GM18867 (cell line): ENCODE results near the gene CP.

Experiments used
- ATAC-seq: cut with Tn5 transposase; IDR thresholded peaks from one replicate; pipeline ENCODE4 v1.9.1; 2021; ENCODE audit warnings: mild to moderate bottlenecking, moderate library complexity; ENCODE audit not compliant: unreplicated experiment

CP gene

DNA sequence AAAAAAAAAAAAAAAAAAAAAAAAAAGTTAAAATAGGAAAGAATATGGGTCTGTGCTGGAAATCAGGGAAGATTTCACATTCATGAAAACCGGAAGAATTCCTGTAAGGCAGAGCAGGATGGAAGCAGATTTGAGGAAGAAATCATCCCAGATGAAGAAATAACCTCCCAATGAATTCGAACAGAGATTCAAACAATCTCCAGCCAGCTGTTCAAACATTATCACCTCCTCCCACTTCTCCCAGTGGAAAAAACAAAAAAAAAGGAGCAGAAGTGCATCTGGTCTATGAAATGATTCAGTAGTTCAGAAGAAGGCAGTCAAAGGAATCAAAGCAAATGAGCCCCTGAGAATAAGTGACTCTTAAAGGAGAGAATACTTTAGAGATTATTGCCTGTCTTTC, 33.1 kb downstream of the CP start:
- ATAC-seq, result no peak

- ATAC-seq, result no peak
These were observed 34.9 kb downstream of the CP start for GRCh38 chr3:149186721-149187120.

GRCh38 chr3:149186219-149186618, 35.4 kb downstream of the CP start:
- no peak for ATAC-seq

DNA sequence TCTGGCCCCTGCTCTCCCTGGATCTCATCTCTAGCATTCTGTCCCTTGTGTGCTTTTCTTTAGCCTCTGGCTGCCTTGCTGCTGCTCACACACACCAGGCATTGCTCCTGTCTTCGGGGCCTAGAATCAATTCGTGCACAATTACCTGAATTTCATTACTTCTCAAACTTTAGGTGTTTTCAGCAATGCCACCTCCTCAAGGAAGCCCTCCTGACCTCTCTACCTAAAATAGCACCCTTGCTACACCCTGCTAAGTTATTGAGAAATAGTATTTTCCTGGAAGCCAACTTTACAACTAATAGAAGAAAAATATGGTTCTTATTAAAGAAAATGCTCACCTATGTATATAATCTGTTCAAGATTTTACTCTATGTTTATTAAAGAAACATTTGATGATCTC, 40.4 kb downstream of the CP start:
- ATAC-seq, result no peak

DNA sequence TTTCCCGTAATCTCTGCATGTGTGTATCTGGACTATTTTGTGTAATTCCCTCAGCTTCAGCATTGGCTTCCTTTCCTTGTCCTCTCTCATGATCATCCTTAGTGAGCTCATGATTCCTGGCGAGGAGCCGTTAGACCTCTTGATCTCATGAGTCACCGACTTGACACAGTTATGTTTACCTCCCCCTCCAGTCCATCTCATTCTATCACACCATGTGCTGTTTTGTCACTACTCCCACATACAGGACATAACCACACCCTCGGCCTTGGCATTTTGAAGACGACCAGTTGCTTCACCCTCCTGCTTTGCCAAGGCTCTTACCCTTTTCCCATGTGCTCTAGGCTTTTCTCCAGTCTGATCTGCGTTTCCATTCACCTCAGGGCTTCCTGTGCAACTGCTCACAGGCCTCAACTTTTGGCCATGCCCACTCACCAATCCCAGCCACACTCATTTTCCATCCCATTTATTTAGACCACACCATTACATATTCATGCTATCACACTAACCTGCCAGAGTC, 41.5 kb downstream of the CP start:
- no peak for ATAC-seq

- no peak for ATAC-seq
These were observed 42.4 kb downstream of the CP start for GRCh38 chr3:149179220-149179619.

- ATAC-seq, result no peak
These were observed 44.5 kb downstream of the CP start for GRCh38 chr3:149177122-149177521.

GRCh38 chr3:149174901-149175300, 46.7 kb downstream of the CP start:
- ATAC-seq, result peak; percentile 87

DNA sequence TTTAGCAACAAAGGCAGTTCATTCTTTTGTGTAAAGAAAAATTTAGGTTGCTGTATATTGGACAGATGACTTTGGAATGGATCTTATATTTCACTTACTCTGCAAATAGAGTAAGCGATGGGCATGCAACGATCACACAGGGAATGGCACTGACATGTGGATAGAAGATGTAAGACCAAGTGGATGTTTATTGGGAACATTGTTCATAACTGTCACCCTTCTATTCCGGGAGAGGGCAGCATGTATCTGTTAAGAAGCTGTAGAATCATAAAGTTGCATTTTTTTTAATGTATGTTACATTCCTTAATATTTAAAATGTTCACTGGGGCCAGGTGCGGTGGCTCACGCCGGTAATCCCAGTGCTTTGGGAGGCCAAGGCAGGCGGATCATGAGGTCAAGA, 51.0 kb downstream of the CP start:
- no peak for ATAC-seq

GRCh38 chr3:149167898-149168297, 53.7 kb downstream of the CP start:
- ATAC-seq, result no peak

GRCh38 chr3:149163066-149163465, 58.6 kb downstream of the CP start:
- no peak for ATAC-seq

- ATAC-seq, result no peak
These were observed 59.6 kb downstream of the CP start for GRCh38 chr3:149162007-149162406.

- ATAC-seq, result no peak
These were observed 60.8 kb downstream of the CP start for GRCh38 chr3:149160754-149161300.

- ATAC-seq, result no peak
These were observed 68.2 kb downstream of the CP start for GRCh38 chr3:149153402-149153801.

DNA sequence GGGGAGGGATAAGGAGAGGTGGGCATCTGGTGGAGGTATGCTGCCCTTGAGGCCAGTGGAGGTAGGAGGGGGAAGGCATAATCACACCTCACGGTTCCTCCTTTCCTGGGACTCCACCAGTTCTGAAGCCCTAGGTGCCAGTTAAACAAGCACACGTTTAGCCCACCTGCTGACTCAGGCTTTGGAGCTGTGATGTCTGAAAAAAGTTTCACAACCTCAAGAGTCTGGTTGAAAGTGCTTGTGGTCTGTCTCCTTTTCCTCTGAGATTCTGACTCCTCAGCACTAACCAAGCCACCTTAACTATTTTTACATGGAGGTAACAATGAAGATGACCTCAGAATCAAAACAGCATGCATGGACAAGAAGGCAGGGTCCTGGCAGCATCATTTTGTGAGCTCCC, 69.2 kb downstream of the CP start:
- ATAC-seq, result peak; percentile 95

GRCh38 chr3:149151843-149152242, 69.8 kb downstream of the CP start:
- no peak for ATAC-seq

DNA sequence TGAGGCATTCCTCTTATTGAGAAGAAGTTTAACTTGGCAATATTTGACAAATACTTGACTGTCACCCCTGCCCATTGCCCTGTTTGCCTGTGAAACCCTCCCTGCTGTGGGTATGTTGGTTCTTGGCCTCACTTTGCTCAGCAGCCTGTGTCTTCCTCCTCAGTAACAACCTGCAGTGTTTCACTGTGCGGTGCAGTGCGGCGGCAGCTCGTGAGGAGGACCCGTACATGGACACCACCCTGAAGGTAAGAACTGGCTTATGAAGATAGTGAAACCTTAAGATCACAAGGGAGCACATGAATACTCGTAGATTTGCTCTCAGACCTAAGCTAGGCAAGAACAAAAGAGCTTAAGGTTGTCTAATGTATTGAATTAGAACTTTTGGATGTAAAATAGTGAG, 71.2 kb downstream of the CP start:
- no peak for ATAC-seq

GRCh38 chr3:149145974-149146373, 75.7 kb downstream of the CP start:
- peak; percentile 92 for ATAC-seq

GRCh38 chr3:149145356-149145755, 76.3 kb downstream of the CP start:
- no peak for ATAC-seq

DNA sequence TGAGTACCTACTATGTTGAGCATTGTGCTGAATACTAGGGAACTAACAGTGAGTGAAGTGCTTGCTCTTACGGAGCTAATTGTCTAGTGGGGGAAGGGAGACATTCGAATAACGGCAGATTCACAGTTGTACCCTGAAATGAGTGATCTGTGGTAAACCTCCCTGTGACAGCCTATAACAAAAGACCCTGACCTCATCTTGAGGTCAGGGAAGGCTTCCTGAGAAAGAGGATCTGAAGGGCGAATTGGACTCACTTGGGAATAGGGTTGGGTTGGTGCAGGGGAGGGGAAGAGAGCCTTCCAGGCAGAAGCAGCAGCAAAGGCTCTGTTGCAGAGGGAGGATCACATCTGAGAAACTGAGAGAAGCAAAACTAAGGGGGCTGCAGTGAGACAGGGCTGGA, 78.9 kb downstream of the CP start:
- no peak for ATAC-seq

GRCh38 chr3:149134575-149134974, 87.1 kb downstream of the CP start:
- ATAC-seq, result no peak

DNA sequence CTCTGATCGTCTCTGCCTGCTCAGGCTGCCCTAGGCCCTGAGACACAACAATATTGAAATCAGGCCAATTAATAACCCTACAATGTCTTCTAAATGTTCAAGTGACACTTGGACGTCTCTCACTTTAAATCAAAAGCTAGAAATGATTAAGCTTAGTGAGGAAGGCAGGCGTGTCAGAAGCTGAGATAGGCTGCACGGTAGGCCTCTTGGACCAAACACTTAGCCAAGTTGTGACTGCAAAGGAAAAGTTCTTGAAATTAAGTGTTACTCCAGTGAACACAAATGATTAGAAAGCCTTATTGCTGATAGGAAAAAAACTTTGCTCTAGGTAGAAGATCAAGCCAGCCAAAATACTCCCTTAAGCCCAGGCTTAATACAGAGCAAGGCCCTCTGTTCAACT, 90.0 kb downstream of the CP start:
- no peak for ATAC-seq
